ENCODE measurements around the gene KRTAP12-2.

Gene KRTAP12-2, protein sequence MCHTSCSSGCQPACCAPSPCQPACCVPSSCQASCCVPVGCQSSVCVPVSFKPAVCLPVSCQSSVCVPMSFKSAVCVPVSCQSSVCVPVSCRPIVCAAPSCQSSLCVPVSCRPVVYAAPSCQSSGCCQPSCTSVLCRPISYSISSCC

DNA sequence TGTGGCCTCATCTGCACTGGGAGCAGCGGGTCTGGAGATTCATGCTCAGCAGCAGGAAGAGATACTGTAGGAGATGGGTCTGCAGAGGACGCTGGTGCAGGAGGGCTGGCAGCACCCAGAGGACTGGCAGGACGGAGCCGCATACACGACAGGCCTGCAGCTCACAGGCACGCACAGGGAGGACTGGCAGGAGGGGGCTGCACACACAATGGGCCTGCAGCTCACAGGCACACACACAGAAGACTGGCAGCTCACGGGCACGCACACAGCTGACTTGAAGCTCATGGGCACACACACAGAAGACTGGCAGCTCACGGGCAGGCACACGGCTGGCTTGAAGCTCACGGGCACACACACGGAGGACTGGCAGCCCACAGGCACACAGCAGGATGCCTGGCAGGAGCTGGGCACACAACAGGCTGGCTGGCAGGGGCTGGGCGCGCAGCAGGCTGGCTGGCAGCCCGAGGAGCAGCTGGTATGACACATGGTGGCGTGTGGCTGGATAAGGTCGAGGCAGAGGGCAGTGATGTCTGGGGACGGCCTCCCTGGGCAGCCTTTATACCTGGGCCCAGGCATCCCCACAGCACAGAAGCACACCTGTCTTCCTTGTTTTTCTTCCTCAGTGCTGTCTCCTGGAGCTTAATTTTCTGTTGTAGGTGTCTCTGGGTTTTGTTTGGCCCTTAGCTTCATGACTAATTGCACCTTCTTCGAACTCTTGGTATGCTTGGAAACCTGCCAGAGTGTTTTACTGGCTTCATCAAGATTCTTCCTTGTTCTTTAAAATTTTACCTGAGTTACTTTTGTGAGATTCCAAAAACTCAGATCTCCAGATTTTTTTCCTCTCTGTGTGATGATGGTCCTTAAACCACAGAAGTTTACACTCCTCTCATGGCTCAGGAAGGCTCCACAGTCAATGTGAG is at the start of gene KRTAP12-2:
Gene KRTAP12-2 (minus strand): TSS at position 527 of the 920 bp plus-strand sequence. CDS start 41 bp downstream, at position 486.
- no peaks in the 10 kb centered on the region for H3K36me3 ChIP-seq (ENCODE audit: insufficient read depth)
- no peaks in the 10 kb centered on the region for H4K20me1 ChIP-seq (ENCODE audit: insufficient read depth)
- no peak within 1 kb of the TSS for H3K9ac ChIP-seq
- H3K4me3 ChIP-seq (IDR thresholded peaks at IDR 0.05; ENCODE audit: insufficient read depth, low read depth, low read length) = no peak within 1 kb of the TSS
- no peaks in the 10 kb centered on the region for H3K4me1 ChIP-seq (ENCODE audit: low read depth, poor library complexity, severe bottlenecking)
- H3K4me2 ChIP-seq = no peak within 1 kb of the TSS
- TF ChIP-seq, protein P1, sequence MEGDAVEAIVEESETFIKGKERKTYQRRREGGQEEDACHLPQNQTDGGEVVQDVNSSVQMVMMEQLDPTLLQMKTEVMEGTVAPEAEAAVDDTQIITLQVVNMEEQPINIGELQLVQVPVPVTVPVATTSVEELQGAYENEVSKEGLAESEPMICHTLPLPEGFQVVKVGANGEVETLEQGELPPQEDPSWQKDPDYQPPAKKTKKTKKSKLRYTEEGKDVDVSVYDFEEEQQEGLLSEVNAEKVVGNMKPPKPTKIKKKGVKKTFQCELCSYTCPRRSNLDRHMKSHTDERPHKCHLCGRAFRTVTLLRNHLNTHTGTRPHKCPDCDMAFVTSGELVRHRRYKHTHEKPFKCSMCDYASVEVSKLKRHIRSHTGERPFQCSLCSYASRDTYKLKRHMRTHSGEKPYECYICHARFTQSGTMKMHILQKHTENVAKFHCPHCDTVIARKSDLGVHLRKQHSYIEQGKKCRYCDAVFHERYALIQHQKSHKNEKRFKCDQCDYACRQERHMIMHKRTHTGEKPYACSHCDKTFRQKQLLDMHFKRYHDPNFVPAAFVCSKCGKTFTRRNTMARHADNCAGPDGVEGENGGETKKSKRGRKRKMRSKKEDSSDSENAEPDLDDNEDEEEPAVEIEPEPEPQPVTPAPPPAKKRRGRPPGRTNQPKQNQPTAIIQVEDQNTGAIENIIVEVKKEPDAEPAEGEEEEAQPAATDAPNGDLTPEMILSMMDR (conservative IDR thresholded peaks at IDR 0.05; ENCODE audit: low read depth, low read length) = no peak
- H2AFZ ChIP-seq (ENCODE audit: low read depth) = no peak within 1 kb of the TSS
- H3K27me3 ChIP-seq (ENCODE audit: insufficient read depth, low read depth) = peaks cover 36% of the 10 kb centered on the region; the same call in 1 of the 2 replicates
- no peak within 1 kb of the TSS for H3K27ac ChIP-seq
- no peaks in the 10 kb centered on the region for H3K79me2 ChIP-seq (ENCODE audit: insufficient read depth, low read depth)

DNA sequence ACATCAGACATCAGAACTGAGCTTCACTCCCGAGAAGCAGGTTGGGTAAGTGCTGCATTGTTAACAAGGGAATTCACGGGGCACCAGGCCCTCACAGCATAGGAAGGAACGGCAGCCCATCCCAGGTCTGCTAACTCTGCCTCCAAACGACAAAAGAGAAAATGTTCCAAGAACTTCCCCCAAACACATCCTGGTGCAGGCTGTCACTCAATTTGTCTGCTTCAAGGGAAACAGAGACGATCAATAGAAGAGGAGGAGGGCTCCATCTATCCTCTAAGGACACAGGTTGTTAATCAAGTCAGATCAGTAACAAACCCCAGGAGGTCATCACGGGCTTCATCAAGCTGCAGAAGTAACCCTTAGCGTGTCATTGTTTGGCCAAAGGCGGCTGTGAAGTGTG is 48.2 kb upstream of the KRTAP12-2 start:
- Histone ChIP-seq H3K4me1 (ENCODE audit: low read depth, poor library complexity, severe bottlenecking) (no peaks in the 10 kb centered on the region), H3K27ac (no peak overlapping the region), H3K27me3 (ENCODE audit: insufficient read depth, low read depth) (peaks cover 88% of the 10 kb centered on the region), H3K36me3 (ENCODE audit: insufficient read depth) (no peaks in the 10 kb centered on the region), H3K4me2 (no peak overlapping the region), H3K4me3 (IDR thresholded peaks at IDR 0.05; ENCODE audit: insufficient read depth, low read depth, low read length) (no peak overlapping the region), H4K20me1 (ENCODE audit: insufficient read depth) (no peaks in the 10 kb centered on the region), H3K9ac (no peak overlapping the region), H2AFZ (ENCODE audit: low read depth) (no peak overlapping the region), H3K79me2 (ENCODE audit: insufficient read depth, low read depth) (no peaks in the 10 kb centered on the region)
- TF ChIP-seq, protein P1 (conservative IDR thresholded peaks at IDR 0.05; ENCODE audit: low read depth, low read length) = no peak

DNA sequence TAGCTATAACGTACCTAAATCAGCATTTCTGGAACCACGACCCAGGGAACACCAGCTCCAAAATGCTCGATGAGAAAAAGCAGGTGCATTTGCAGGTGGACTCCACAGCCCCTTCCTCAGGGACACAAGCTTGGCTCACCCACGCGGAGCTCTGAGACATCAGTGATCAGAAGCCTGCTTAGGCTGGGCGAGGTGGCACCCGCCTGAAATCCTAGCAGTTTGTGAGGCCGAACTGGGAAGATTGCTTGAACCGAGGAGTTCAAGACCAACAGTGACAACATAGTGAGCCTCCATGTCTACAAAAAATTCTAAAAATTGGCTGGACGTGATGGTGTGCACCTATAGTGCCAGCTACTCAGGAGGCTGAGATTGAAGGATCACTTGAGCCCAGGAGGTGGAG is 47.1 kb upstream of the KRTAP12-2 start:
- H3K79me2 ChIP-seq (ENCODE audit: insufficient read depth, low read depth) = no peaks in the 10 kb centered on the region
- H3K36me3 ChIP-seq (ENCODE audit: insufficient read depth) = no peaks in the 10 kb centered on the region
- no peak overlapping the region for H2AFZ ChIP-seq (ENCODE audit: low read depth)
- no peaks in the 10 kb centered on the region for H4K20me1 ChIP-seq (ENCODE audit: insufficient read depth)
- TF ChIP-seq, protein P1 (conservative IDR thresholded peaks at IDR 0.05; ENCODE audit: low read depth, low read length) = no peak
- no peak overlapping the region for H3K27ac ChIP-seq
- H3K27me3 ChIP-seq (ENCODE audit: insufficient read depth, low read depth) = peaks cover 88% of the 10 kb centered on the region
- no peak overlapping the region for H3K9ac ChIP-seq
- H3K4me3 ChIP-seq (IDR thresholded peaks at IDR 0.05; ENCODE audit: insufficient read depth, low read depth, low read length) = no peak overlapping the region
- no peaks in the 10 kb centered on the region for H3K4me1 ChIP-seq (ENCODE audit: low read depth, poor library complexity, severe bottlenecking)
- H3K4me2 ChIP-seq = no peak overlapping the region

DNA sequence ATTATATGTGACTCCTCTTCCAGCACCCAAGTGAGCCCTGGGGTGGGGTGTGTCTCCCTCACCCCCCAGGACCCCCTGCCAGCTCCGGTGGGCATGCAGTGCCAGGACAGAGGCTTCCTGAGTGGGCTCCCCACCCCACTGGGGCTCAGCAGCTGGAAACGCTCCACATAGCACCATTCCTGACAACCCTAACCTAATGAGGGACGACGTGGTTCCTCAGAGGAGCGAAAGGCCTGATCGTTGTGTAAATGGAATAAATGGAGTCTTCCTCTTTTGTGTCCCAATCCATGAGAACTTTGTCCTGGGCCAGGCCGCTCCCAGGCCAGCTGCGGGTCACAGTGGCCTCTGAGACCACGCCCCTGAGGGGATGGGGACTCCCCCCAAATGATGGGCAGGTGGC is 46.4 kb upstream of the KRTAP12-2 start:
- peaks cover 92% of the 10 kb centered on the region for H3K27me3 ChIP-seq (ENCODE audit: insufficient read depth, low read depth)
- H3K9ac ChIP-seq = no peak overlapping the region
- no peak overlapping the region for H3K27ac ChIP-seq
- no peak overlapping the region for H3K4me2 ChIP-seq
- no peak overlapping the region for H3K4me3 ChIP-seq (IDR thresholded peaks at IDR 0.05; ENCODE audit: insufficient read depth, low read depth, low read length)
- TF ChIP-seq, protein P1 (conservative IDR thresholded peaks at IDR 0.05; ENCODE audit: low read depth, low read length) = no peak
- no peak overlapping the region for H2AFZ ChIP-seq (ENCODE audit: low read depth)
- no peaks in the 10 kb centered on the region for H3K79me2 ChIP-seq (ENCODE audit: insufficient read depth, low read depth)
- no peaks in the 10 kb centered on the region for H4K20me1 ChIP-seq (ENCODE audit: insufficient read depth)
- no peaks in the 10 kb centered on the region for H3K36me3 ChIP-seq (ENCODE audit: insufficient read depth)
- no peaks in the 10 kb centered on the region for H3K4me1 ChIP-seq (ENCODE audit: low read depth, poor library complexity, severe bottlenecking)

All from KMS-11 (cell line).